ENCODE results near the gene SCAI. TPM values are rescaled to one million over a fixed set of nuclear protein-coding genes. Genes with fewer than 3 reads are reported as not detected.

SCAI gene
- total and polyA plus RNA-seq, 2 experiments from 2014 or later = 13.3 to 35.0 TPM

DNA sequence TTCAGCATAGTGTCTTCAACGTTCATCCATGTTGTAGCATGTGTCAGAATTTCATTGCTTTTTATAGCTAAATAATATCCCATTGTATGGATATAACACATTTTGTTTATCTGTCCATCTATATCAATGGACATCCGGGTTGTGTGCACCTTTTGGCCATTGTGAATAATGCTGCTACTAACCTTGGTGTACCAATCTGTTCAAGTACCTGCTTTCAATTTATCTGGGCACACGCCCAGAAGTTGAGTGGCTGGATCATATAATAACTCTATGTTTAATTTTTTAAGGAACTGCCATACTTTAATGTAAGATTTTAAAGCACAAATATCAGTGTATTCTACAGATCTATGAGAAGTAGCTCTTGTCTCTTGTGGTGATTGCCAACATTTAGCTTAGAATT, 43.5 kb downstream of the SCAI start (continued):
- TF ChIP-seq, protein P1, sequence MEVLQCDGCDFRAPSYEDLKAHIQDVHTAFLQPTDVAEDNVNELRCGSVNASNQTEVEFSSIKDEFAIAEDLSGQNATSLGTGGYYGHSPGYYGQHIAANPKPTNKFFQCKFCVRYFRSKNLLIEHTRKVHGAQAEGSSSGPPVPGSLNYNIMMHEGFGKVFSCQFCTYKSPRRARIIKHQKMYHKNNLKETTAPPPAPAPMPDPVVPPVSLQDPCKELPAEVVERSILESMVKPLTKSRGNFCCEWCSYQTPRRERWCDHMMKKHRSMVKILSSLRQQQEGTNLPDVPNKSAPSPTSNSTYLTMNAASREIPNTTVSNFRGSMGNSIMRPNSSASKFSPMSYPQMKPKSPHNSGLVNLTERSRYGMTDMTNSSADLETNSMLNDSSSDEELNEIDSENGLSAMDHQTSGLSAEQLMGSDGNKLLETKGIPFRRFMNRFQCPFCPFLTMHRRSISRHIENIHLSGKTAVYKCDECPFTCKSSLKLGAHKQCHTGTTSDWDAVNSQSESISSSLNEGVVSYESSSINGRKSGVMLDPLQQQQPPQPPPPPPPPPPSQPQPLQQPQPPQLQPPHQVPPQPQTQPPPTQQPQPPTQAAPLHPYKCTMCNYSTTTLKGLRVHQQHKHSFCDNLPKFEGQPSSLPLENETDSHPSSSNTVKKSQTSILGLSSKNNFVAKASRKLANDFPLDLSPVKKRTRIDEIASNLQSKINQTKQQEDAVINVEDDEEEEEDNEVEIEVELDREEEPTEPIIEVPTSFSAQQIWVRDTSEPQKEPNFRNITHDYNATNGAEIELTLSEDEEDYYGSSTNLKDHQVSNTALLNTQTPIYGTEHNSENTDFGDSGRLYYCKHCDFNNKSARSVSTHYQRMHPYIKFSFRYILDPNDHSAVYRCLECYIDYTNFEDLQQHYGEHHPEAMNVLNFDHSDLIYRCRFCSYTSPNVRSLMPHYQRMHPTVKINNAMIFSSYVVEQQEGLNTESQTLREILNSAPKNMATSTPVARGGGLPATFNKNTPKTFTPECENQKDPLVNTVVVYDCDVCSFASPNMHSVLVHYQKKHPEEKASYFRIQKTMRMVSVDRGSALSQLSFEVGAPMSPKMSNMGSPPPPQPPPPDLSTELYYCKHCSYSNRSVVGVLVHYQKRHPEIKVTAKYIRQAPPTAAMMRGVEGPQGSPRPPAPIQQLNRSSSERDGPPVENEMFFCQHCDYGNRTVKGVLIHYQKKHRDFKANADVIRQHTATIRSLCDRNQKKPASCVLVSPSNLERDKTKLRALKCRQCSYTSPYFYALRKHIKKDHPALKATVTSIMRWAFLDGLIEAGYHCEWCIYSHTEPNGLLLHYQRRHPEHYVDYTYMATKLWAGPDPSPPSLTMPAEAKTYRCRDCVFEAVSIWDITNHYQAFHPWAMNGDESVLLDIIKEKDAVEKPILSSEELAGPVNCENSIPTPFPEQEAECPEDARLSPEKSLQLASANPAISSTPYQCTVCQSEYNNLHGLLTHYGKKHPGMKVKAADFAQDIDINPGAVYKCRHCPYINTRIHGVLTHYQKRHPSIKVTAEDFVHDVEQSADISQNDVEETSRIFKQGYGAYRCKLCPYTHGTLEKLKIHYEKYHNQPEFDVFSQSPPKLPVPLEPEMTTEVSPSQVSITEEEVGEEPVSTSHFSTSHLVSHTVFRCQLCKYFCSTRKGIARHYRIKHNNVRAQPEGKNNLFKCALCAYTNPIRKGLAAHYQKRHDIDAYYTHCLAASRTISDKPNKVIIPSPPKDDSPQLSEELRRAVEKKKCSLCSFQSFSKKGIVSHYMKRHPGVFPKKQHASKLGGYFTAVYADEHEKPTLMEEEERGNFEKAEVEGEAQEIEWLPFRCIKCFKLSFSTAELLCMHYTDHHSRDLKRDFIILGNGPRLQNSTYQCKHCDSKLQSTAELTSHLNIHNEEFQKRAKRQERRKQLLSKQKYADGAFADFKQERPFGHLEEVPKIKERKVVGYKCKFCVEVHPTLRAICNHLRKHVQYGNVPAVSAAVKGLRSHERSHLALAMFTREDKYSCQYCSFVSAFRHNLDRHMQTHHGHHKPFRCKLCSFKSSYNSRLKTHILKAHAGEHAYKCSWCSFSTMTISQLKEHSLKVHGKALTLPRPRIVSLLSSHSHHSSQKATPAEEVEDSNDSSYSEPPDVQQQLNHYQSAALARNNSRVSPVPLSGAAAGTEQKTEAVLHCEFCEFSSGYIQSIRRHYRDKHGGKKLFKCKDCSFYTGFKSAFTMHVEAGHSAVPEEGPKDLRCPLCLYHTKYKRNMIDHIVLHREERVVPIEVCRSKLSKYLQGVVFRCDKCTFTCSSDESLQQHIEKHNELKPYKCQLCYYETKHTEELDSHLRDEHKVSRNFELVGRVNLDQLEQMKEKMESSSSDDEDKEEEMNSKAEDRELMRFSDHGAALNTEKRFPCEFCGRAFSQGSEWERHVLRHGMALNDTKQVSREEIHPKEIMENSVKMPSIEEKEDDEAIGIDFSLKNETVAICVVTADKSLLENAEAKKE (CRISPR knock-in tag; IDR thresholded peaks at IDR 0.05) = no peak
- no peak for TF ChIP-seq EZH2 (IDR thresholded peaks at IDR 0.05; ENCODE audit: low read depth, unreplicated experiment)
- TF ChIP-seq, protein P2, sequence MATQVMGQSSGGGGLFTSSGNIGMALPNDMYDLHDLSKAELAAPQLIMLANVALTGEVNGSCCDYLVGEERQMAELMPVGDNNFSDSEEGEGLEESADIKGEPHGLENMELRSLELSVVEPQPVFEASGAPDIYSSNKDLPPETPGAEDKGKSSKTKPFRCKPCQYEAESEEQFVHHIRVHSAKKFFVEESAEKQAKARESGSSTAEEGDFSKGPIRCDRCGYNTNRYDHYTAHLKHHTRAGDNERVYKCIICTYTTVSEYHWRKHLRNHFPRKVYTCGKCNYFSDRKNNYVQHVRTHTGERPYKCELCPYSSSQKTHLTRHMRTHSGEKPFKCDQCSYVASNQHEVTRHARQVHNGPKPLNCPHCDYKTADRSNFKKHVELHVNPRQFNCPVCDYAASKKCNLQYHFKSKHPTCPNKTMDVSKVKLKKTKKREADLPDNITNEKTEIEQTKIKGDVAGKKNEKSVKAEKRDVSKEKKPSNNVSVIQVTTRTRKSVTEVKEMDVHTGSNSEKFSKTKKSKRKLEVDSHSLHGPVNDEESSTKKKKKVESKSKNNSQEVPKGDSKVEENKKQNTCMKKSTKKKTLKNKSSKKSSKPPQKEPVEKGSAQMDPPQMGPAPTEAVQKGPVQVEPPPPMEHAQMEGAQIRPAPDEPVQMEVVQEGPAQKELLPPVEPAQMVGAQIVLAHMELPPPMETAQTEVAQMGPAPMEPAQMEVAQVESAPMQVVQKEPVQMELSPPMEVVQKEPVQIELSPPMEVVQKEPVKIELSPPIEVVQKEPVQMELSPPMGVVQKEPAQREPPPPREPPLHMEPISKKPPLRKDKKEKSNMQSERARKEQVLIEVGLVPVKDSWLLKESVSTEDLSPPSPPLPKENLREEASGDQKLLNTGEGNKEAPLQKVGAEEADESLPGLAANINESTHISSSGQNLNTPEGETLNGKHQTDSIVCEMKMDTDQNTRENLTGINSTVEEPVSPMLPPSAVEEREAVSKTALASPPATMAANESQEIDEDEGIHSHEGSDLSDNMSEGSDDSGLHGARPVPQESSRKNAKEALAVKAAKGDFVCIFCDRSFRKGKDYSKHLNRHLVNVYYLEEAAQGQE (IDR thresholded peaks at IDR 0.05; ENCODE audit: unreplicated experiment) = no peak
- no peak for TF ChIP-seq STAT1 (IDR thresholded peaks at IDR 0.05; ENCODE audit: unreplicated experiment)

DNA sequence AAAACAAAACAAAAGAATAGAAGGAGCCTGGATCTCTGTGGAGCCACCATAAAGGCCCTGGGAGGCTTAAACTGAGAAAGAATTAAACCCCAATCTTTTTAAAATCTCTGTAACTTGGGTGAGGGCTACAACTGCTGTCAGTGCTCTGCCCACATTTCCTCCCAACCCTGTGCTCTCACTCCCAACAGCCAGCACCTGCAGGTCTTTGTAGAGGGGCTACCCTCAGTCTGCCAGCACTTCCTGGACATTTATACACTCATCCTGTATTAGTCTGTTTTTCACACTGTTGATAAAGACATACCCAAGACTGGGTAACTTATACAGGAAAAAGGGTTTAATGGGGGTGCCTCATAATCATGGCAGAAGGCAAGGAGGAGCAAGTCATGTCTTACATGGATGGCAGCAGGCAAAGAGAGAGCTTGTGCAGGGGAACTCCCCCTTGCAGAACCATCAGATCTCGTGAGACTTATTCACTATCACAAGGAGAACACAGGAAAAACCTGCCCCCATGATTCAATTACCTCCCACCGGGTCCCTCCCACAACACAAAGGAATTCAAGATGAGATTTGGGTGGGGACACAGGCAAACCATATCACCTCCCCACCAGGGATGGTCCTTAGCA, 47.4 kb downstream of the SCAI start:
- Mint-ChIP-seq H3K4me3 (no peak overlapping the region), H3K27ac (no peak overlapping the region), H3K36me3 (ENCODE audit: low read depth) (peaks cover 28% of the 10 kb centered on the region), H3K4me1 (no peaks in the 10 kb centered on the region), H3K27me3 (ENCODE audit: insufficient read depth, low read depth, poor library complexity) (peaks cover 5% of the 10 kb centered on the region), H3K9me3 (peaks cover 2% of the 10 kb centered on the region; the same call in 1 of the 3 replicates)
- 0 out of 2 replicates have a peak, but pooled peaks cover 6% of the 10 kb centered on the region for H4K20me1 ChIP-seq (replicated peaks; ENCODE audit: insufficient read depth)
- H3K27ac ChIP-seq (ENCODE audit: low read depth) = no peak overlapping the region
- peaks cover 34% of the 10 kb centered on the region for H3K79me2 ChIP-seq (replicated peaks; ENCODE audit: insufficient read depth)
- no peak overlapping the region for H3K4me3 ChIP-seq
- H2AFZ ChIP-seq = no peak overlapping the region
- H3K4me1 ChIP-seq (ENCODE audit: insufficient read depth) = no peaks in the 10 kb centered on the region
- peaks cover 1% of the 10 kb centered on the region; the same call in 1 of the 2 replicates for H3F3A ChIP-seq (replicated peaks; ENCODE audit: low read depth)
- no peaks in the 10 kb centered on the region for H3K9me2 ChIP-seq (ENCODE audit: insufficient read depth)
- no peak for DNase-seq (ENCODE audit: low spot score)
- ATAC-seq = no peak
- H3K36me3 ChIP-seq (ENCODE audit: insufficient read depth) = no peaks in the 10 kb centered on the region; the same call in 1 of the 2 replicates
- H3K27me3 ChIP-seq (ENCODE audit: insufficient read depth) = no peaks in the 10 kb centered on the region
- H3K4me2 ChIP-seq = no peak overlapping the region
- TF ChIP-seq JUNB (IDR thresholded peaks at IDR 0.05; ENCODE audit: unreplicated experiment) (no peak), POLR2AphosphoS5 (IDR thresholded peaks at IDR 0.05; ENCODE audit: low read depth) (no peak), ZNF331 (CRISPR knock-in tag; IDR thresholded peaks at IDR 0.05; ENCODE audit: low read depth) (no peak), EZH2 (IDR thresholded peaks at IDR 0.05; ENCODE audit: low read depth, unreplicated experiment) (no peak), EZH2phosphoT487 (IDR thresholded peaks at IDR 0.05; ENCODE audit: unreplicated experiment) (no peak), STAT1 (IDR thresholded peaks at IDR 0.05; ENCODE audit: unreplicated experiment) (no peak)
- TF ChIP-seq, protein P3, sequence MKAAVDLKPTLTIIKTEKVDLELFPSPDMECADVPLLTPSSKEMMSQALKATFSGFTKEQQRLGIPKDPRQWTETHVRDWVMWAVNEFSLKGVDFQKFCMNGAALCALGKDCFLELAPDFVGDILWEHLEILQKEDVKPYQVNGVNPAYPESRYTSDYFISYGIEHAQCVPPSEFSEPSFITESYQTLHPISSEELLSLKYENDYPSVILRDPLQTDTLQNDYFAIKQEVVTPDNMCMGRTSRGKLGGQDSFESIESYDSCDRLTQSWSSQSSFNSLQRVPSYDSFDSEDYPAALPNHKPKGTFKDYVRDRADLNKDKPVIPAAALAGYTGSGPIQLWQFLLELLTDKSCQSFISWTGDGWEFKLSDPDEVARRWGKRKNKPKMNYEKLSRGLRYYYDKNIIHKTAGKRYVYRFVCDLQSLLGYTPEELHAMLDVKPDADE (IDR thresholded peaks at IDR 0.05) = no peak
- TF ChIP-seq, protein P2 (IDR thresholded peaks at IDR 0.05; ENCODE audit: unreplicated experiment) = no peak
